ENCODE data around the gene CDC42SE2.
"Not testable (repeated sequence)": the region's sequence is repeated elsewhere in the genome, so short reads cannot be mapped to it uniquely, and the experiment has no call there.

The CDC42SE2 gene

DNA sequence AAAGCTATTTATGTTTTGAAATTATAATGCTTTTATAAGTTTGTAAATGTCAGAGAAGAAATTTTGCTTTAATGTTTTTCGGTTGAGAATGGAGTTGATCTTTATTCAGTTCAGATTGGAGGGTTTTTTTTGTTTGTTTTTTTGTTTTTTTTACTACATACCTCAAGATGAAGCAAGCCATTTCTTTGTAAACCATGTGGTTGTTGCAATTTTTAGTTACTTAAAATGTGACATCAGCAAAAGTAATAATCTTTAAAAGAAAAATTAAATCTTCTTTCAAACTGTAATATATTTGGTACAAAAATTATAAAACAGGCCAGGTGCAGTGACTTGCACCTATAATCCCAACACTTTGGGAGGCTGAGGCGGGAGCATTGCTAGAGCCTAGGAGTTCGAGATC, 102.6 kb downstream of the CDC42SE2 start:
- no peak for DNase-seq (ENCODE audit: low spot score)

DNA sequence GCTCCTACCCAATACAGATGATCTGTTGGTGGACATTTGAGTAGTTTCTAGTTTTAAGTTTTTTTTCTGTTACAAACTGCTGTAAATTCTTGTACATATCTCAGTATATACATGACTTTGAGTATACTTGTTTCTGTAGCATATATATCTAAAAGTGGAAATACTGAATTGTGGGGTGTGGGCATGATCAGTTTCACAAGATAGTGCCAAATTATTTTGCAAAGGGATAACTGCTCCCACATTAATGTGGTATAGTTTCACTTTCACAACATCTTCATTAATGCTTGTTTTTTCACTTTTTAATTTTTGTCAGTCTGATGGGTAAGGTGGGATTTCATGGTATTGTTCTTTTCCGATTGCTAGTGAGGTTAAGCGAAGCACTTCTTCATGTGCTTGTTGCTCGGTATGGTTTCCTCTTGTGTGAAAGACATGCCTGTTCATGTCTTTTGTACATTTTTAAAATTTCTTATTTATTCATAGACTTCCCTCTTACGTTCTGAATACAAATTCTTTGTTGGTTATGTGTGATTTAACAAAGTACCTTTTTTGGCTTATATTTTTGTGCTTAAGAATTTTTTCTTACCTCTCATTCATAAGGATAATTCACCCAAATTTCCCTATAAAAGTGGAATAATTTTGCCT, 103.5 kb downstream of the CDC42SE2 start:
- no peak for DNase-seq (ENCODE audit: low spot score)

GRCh38 chr5:131368866-131369265, 105.0 kb downstream of the CDC42SE2 start:
- no peak for DNase-seq (ENCODE audit: low spot score)

DNA sequence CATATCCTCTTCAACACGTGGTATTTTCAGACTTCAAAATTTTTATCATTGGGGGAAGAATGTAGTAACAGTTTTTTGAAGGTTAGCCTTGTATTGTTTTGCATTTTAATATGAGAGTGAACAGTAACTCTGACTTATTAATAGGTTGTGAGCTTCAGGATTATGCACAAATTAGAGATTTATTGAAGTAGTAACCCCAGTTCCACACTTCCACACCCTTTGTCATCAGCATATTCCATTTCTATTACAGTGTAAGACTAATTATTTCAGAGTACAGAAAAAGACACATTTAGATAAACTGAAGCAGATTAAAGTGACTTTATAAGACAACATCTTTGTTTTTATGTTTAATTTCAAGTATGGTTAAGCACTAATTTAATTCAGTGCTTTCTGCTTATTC, 105.7 kb downstream of the CDC42SE2 start:
- DNase-seq (ENCODE audit: low spot score), result no peak

DNA sequence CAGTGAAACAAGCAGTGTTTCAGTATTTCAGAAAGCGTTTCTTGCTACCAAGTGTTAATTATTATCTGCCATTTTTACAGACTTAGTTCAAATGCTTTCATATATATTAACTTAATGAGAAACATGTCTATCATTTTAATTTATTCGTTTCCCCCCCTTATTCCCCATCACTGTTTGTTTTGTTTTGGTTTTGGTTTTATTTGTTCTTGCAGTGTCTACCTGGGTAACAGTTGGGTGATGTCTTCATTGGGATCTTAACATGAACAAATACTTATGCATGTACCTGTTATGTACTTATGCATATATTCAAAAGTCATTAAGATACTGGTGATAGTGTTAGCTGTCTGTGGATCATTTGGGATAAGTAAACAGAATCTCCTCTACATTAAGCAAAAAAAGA, 108.0 kb downstream of the CDC42SE2 start:
- no peak for DNase-seq (ENCODE audit: low spot score)

DNA sequence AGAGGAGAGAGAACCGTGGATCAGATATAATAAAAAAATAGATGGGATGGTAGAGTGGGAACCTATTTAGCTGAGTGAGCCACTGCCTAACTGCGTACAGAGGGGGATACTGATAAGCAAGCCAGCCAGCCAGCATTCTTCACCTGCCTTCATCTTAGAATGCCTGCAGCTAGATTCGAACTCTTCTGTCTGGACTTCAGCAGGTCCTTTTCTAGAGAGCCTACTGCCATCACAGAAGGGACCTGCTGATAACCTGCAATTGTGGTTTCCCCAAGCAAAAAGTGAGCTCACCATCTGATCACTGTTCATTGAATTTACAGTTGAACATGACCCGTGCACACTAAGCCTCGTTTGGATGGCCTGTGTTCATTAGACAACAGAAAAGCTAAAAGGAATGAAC, 109.4 kb downstream of the CDC42SE2 start:
- DNase-seq (ENCODE audit: low spot score), result peak; percentile 26

- DNase-seq (ENCODE audit: low spot score), result peak; percentile 31
Measured at GRCh38 chr5:131375351-131375750, 111.5 kb downstream of the CDC42SE2 start.

GRCh38 chr5:131377346-131377745, 113.5 kb downstream of the CDC42SE2 start:
- DNase-seq (ENCODE audit: low spot score), result no peak

DNA sequence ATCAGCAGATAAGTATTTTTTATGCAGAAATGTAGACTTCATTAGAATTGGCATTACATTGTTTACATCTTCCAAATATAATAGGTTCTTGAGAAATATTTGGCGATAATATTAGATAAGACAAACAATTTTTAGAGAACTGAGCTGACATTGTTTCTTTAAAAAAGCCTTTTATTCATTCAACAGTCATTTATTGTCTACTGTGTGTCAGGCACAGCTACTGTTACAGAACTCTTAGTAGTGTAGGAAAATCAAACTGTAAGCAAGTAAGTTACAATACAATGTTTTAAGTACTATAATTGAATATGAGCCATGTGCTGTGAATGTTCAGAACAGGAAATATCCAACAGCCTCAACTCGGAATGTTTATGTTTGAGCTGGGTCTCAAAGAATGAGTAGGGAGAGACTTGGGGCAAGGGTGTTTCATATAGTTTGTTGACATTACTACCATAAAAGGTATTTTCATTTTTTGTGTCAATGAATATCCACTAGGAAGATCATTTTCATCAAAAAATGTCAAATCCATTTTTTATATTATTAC, 114.0 kb downstream of the CDC42SE2 start:
- DNase-seq (ENCODE audit: low spot score), result no peak

DNA sequence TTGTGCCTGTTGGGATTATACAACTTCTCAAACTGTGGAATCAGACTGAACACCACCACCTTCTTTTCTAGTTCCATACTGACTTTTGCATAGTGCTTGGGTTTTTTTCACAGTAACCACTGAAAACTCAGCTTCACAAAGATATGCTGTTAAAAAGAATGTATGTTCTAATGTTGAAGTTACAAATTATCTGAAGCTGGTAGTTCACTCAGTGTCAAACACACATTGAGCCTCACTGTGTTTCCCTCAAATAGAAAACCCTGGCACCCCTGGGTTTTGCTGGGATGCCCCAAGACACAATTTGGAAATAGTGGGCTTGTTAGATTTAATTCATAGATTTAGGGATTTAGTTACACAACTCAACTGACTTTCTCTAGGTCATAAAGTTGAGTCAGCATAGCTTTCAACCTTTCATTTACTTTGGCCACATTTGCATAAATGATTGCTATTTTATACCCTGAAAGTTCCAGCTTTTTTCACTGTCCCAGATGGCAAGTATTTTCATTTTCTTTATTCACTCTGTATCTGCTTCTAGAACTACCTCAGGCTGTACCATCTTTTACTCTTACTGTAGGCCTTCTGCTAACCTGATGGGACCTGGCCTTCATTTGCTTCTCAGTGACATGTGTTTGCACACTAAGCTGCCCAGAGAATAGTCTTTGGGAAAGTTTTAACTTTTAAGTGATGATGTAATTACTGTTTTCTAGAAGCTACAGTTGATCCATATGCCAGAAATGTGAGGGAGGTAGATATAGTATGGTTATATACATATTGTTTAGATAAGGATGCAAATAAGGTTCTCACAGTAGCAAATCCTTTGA, 115.1 kb downstream of the CDC42SE2 start:
- DNase-seq (ENCODE audit: low spot score), result peak; percentile 25

DNA sequence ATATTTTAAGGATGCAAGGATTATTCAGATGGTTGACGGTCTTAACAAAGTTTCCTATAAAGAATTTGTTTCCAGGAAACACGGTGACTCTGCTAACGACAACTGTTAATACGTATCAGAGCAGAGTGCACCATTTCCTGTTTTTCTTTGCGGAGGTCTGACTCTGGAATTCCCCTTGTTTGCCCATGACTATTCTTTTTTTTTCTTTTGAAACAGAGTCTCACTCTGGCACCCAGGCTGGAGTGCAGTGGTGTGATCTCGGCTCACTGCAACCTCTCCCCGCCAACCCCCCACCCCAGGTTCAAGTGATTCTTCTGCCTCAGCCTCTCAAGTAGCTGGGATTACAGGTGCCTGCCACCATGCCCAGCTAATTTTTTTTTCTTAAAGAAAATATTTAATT, 115.9 kb downstream of the CDC42SE2 start:
- peak; percentile 84 for DNase-seq (ENCODE audit: low spot score)

GRCh38 chr5:131380238-131380637, 116.4 kb downstream of the CDC42SE2 start:
- DNase-seq (ENCODE audit: low spot score), result not testable (repeated sequence)

GRCh38 chr5:131381021-131381420, 117.2 kb downstream of the CDC42SE2 start:
- DNase-seq (ENCODE audit: low spot score), result no peak

DNA sequence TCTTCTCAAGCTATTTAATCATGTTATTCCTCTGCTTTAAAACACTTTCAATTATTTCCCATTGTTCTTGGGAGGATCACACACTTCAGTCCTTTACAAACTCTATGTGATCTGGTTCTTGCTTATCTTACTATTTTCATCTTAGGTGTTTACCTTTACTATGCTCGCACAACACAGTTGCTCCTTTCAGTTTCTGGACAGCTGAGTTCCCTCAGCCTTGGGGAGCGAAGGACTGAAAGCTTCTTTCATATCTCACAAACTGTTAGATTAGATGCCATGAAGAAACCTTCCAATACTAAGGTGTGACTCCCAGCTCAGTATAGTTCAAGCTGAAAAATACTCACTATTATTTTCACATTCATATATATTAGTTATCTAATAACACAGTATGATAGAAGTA, 117.9 kb downstream of the CDC42SE2 start:
- DNase-seq (ENCODE audit: low spot score), result no peak

- DNase-seq (ENCODE audit: low spot score), result peak; percentile 83
Measured at GRCh38 chr5:131382407-131383395, 118.8 kb downstream of the CDC42SE2 start.

- no peak for DNase-seq (ENCODE audit: low spot score)
Measured at GRCh38 chr5:131384173-131384572, 120.3 kb downstream of the CDC42SE2 start.

GRCh38 chr5:131384616-131385214, 120.9 kb downstream of the CDC42SE2 start:
- DNase-seq (ENCODE audit: low spot score), result peak; percentile 41

- no peak for DNase-seq (ENCODE audit: low spot score)
Measured at GRCh38 chr5:131386124-131386523, 122.3 kb downstream of the CDC42SE2 start.

DNA sequence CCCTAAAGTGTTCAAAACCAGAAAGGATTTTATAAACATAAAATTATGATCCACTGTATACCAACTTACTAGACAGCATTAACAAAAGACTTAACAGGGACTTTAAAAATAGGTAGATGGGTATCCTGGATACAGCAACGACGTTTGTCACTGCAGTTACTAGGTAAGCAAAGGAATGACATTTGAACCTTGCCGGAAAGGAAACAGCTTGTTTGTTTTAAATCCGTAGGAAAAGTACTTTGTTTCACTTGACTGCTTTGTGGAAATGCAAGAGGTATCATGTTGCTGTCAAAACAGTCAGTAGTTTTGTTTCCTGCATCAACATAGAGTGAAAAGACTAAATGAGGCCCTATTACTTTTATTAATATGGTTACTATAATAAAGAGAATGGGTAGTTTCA, 122.9 kb downstream of the CDC42SE2 start:
- DNase-seq (ENCODE audit: low spot score), result no peak

DNA sequence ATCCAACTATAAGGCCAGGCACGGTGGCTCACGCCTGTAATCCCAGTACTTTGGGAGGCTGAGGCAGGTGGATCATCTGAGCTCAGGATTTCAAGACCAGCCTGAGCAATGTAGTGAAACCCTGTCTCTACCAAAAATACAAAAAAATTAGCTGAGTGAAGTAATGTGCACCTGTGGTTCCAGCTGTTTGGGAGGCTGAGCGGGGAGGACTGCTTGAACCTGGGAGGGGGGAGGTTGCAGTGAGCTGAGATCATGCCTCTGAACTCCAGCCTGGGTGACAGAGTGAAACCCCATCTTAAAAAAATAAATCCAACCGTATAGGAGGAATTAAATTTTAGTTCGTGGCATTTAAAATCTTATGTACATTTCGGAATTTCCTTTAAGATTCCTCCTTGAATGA, 123.4 kb downstream of the CDC42SE2 start:
- DNase-seq (ENCODE audit: low spot score), result no peak

DNA sequence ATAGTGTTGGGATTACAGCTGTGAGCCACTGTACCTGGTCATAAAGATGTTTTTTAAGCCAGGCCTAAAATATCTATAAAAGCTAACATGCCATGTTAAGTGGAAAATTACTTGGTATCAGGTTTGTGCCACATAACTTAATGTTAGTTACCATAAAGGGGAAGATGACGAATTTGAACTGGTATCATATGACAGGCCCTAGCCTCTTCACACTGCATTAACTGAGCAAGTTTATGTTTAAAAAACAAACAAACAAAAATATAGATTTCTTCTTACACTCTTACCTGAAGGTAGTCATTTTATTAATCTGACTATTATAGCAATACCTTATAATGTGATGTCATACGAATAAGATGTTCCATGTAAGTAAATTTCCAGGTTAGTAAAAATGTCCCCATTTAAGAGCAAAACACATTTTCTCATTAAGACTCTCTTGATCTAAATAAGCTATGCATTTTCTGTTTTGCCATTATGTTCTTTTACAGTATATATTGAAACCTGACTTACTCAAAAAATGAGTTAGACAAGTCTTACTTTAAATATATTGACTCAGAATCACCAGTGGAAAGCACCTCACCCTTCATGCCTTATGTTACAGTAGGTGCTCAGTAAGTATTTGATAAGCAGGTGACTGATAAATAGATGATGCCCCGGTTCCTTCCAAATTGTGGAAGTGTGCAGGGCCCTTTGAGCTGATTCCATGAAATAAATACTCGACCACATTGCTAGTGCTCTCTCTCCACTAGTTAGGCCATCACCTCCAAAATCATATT, 125.4 kb downstream of the CDC42SE2 start:
- DNase-seq (ENCODE audit: low spot score), result no peak

Measured in CD4-positive, alpha-beta T cell treated with Interleukin-15 for 4 hours (primary cell).